Activated naive CD4-positive, alpha-beta T cell treated with anti-CD3 and anti-CD28 coated beads for 36 hours (primary cell): ENCODE measurements around the gene S100A5. TPM values are rescaled to one million over a fixed set of nuclear protein-coding genes. Genes with fewer than 3 reads are reported as not detected.

Experiments used
- CTCF ChIA-PET: fragments of 350-600 bp; sonication (Branson Sonifier 250); formaldehyde crosslinking; loops from one replicate; lab custom pipeline; 2021; ENCODE audit warnings: antibody characterized with exemption; lab: Charles Lee
- DNase-seq: peaks from one replicate; pipeline ENCODE4 v3.0.0-alpha.2; 2020
- H3K27ac Mint-ChIP-seq: one replicate; pipeline ENCODE4 v1.8.0; 2021; ENCODE audit warnings: mild to moderate bottlenecking, mixed read lengths
- H3K27me3 Mint-ChIP-seq: one replicate; pipeline ENCODE4 v1.8.0; 2021; ENCODE audit warnings: low read depth, mixed read lengths
- H3K36me3 Mint-ChIP-seq: one replicate; pipeline ENCODE4 v1.8.0; 2021; ENCODE audit warnings: low read depth, mixed read lengths
- H3K4me1 Mint-ChIP-seq: one replicate; pipeline ENCODE4 v1.8.0; 2021; ENCODE audit warnings: low read depth, mixed read lengths
- H3K4me3 Mint-ChIP-seq: one replicate; pipeline ENCODE4 v1.8.0; 2021; ENCODE audit warnings: mild to moderate bottlenecking, moderate library complexity, mixed read lengths
- H3K9me3 Mint-ChIP-seq: one replicate; pipeline ENCODE4 v1.8.0; 2021; ENCODE audit warnings: mixed read lengths
- intact Hi-C: fragments of 100-400 bp; cut with micrococcal nuclease; formaldehyde crosslinking; loops from one replicate; pipeline ENCODE4 v1.15.1; 2023
- total RNA-seq, 2 experiments: library from RNA; stranded (reverse); gene quantifications; one replicate each; pipeline ENCODE4 v1.2.3, GENCODE V29; 2021

S100A5 gene
- total RNA-seq, 2 experiments from 2014 or later = 0.89 to 0.93 TPM

- H3K4me3 Mint-ChIP-seq = peak overlapping the region; percentile 86
- no peaks in the 10 kb centered on the region for H3K27me3 Mint-ChIP-seq
- peaks cover 7% of the 10 kb centered on the region for H3K36me3 Mint-ChIP-seq
- intact Hi-C loops = loop anchor here (1.0 to 10.0 kb wide), 3 partner anchors 98 to 619 kb away; partner anchors contain the start of genes CHTOP, CREB3L4, NUP210L and SLC39A1
- H3K9me3 Mint-ChIP-seq = no peaks in the 10 kb centered on the region
- peak overlapping the region; percentile 94 for H3K27ac Mint-ChIP-seq
- peaks cover 70% of the 10 kb centered on the region for H3K4me1 Mint-ChIP-seq
- CTCF ChIA-PET = interaction anchor here (0.9 to 6.4 kb wide), 6 partner anchors 8 to 35 kb away, joined by 3 to 207 read pairs (median 10); partner anchors contain the start of gene S100A4
- peak; percentile 85 for DNase-seq
These were observed 4.6 kb downstream of the S100A5 start for GRCh38 chr1:153536012-153536670.

DNA sequence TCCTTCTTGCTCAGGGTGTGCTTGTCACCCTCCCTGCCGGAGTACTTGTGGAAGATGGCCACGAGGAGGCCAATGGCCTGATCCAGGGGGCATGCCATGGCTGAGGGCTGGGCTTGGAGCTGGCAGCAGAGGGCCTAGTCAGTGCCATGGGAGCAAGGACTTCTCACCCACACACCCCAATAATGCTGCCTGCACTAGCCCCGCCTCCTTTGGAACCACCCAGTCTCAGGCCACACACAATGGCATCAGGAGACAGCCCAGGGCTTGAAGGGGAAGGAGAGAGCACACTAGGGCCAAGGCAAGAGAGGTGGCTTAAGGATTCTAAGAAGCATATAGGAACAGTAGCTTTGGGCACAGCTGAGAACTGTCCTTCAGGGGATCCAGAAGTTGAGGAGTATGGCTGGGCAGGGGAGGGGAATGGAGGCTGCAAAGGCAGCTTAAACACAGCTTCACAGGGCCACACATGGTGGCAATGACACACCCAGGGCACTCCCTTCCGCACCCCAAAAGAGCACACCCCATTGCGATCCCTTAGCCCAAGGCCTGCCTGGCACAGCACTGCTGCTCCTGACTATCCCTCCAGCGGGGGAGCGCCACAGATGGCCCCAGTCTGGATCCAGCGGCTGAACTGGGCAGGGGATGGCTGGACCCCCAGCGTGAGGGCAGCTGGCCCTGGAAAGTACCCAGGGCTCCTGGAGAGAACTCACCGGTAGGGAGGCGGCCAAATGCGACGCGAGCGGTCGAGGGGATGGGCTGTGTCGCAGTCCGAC, 5.3 kb downstream of the S100A5 start, which contains the start of gene S100A6:
TSS of gene S100A6 (minus strand) at position 750 of the 770 bp plus-strand sequence. CDS start at position 98, 652 bp downstream.
- DNase-seq = peak; percentile 66
- peak within 1 kb of the TSS; percentile 86 for H3K4me3 Mint-ChIP-seq
- H3K4me1 Mint-ChIP-seq = peaks cover 68% of the 10 kb centered on the region
- H3K36me3 Mint-ChIP-seq = peaks cover 7% of the 10 kb centered on the region
- peak within 1 kb of the TSS; percentile 94 for H3K27ac Mint-ChIP-seq
- H3K9me3 Mint-ChIP-seq = no peaks in the 10 kb centered on the region
- CTCF ChIA-PET = interaction anchor here (0.8 to 6.4 kb wide), 8 partner anchors 9 to 35 kb away, joined by 3 to 207 read pairs (median 7); partner anchors contain the start of gene S100A4
- intact Hi-C loops = loop anchor here (1.0 to 10.0 kb wide), 3 partner anchors 99 to 619 kb away; partner anchors contain the start of genes CHTOP, CREB3L4, NUP210L and SLC39A1
- H3K27me3 Mint-ChIP-seq = no peaks in the 10 kb centered on the region

DNA sequence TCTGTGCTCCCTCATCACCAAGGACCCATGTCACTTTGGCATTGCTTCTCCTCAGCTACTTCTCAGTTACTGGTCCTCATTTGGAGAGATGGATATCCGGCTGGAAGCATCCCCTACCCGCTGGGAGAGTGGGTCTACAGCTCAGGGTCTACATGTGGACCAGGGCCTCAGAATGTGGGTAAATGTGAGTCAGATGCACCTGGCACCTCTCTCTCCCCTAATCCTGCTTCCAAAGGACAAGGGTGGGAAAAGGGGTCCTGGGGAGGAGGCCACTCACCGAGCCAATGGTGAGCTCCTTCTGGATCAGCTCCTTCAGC, 5.9 kb downstream of the S100A5 start:
- H3K9me3 Mint-ChIP-seq = no peaks in the 10 kb centered on the region
- H3K4me1 Mint-ChIP-seq = peaks cover 64% of the 10 kb centered on the region
- CTCF ChIA-PET = interaction anchor here (0.8 to 6.4 kb wide), 8 partner anchors 9 to 36 kb away, joined by 3 to 207 read pairs (median 7); partner anchors contain the start of gene S100A4
- peak overlapping the region; percentile 94 for H3K27ac Mint-ChIP-seq
- intact Hi-C loops = loop anchor here (10.0 kb wide), 2 partner anchors 430 to 620 kb away; partner anchors contain the start of genes CREB3L4, NUP210L and SLC39A1
- peaks cover 7% of the 10 kb centered on the region for H3K36me3 Mint-ChIP-seq
- H3K27me3 Mint-ChIP-seq = no peaks in the 10 kb centered on the region
- DNase-seq = no peak
- peak overlapping the region; percentile 86 for H3K4me3 Mint-ChIP-seq

DNA sequence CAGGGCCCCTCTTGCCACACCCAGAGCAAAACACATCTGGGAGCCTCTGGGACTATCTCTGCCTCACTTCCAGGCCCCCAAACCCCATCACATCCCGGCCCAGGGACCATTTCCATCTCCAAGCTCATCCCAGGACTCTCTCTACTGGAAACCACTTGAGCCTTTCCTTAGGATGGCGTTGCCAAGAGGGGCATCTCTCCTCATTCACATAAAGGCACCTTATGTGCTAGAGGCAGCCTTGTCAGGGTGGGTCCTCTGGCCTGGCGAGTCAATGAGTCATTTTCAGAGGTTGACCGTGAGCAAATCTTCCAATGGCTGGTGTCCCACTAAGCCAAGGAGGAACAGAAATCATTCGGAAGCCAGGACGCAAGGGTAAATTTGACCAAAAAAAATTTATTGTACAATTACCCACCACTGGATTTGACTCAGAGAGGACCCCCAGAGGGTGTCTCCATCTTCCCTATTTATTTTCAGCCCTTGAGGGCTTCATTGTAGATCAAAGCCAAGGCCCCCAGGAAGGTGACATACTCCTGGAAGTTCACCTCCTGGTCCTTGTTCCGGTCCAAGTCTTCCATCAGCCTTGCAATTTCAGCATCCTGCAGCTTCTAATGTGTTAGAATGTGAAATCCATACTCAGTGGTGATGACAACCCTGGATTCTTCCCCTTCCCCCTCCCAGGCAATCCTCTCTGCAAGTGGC, 6.4 kb downstream of the S100A5 start:
- peak overlapping the region; percentile 96 for H3K27ac Mint-ChIP-seq
- H3K27me3 Mint-ChIP-seq = no peaks in the 10 kb centered on the region
- H3K4me3 Mint-ChIP-seq = peak overlapping the region; percentile 86
- CTCF ChIA-PET = interaction anchor here (1.1 to 6.4 kb wide), 8 partner anchors 10 to 137 kb away, joined by 3 to 207 read pairs (median 11); partner anchors contain the start of gene S100A4
- no peaks in the 10 kb centered on the region for H3K9me3 Mint-ChIP-seq
- intact Hi-C loops = loop anchor here (10.0 kb wide), 2 partner anchors 430 to 620 kb away; partner anchors contain the start of genes CREB3L4, NUP210L and SLC39A1
- peaks cover 7% of the 10 kb centered on the region for H3K36me3 Mint-ChIP-seq
- H3K4me1 Mint-ChIP-seq = peaks cover 59% of the 10 kb centered on the region
- DNase-seq = no peak

DNA sequence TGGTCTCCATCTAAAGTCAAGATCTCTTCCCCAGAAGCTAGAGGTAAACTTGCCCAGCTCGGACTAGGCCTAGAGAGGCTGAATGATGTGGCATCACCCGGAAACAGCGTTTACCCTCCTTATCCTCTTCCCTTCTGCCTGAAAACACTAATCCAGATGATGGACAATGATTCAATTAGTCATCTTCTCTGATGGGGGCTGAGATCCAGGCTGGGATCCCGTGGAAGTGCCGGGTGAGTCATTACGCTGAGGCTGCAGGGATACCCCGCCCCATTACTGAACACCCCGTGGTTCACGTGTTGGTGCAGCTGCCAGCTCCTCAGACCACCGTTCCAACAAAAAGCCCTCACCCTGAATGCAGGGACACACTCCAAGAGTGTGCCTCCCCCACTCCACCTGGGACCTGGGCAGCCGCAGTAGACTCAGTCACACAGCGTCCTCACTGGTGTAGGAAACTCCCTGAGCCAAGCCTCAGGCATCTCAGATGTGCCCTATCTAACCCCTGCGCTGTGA, 7.0 kb downstream of the S100A5 start:
- intact Hi-C loops = loop anchor here (1.0 to 10.0 kb wide), 5 partner anchors 12 to 621 kb away; partner anchors contain the start of genes CREB3L4, NUP210L, S100A4 and SLC39A1
- no peaks in the 10 kb centered on the region for H3K9me3 Mint-ChIP-seq
- CTCF ChIA-PET = interaction anchor here (0.6 to 6.4 kb wide), 22 partner anchors 8 to 600 kb away, joined by 3 to 207 read pairs (median 8); partner anchors contain the start of genes CHTOP, S100A2, S100A4 and S100A5
- peak overlapping the region; percentile 51 for H3K4me3 Mint-ChIP-seq
- peaks cover 7% of the 10 kb centered on the region for H3K36me3 Mint-ChIP-seq
- peak overlapping the region; percentile 96 for H3K27ac Mint-ChIP-seq
- DNase-seq = no peak
- peaks cover 56% of the 10 kb centered on the region for H3K4me1 Mint-ChIP-seq
- H3K27me3 Mint-ChIP-seq = no peaks in the 10 kb centered on the region

DNA sequence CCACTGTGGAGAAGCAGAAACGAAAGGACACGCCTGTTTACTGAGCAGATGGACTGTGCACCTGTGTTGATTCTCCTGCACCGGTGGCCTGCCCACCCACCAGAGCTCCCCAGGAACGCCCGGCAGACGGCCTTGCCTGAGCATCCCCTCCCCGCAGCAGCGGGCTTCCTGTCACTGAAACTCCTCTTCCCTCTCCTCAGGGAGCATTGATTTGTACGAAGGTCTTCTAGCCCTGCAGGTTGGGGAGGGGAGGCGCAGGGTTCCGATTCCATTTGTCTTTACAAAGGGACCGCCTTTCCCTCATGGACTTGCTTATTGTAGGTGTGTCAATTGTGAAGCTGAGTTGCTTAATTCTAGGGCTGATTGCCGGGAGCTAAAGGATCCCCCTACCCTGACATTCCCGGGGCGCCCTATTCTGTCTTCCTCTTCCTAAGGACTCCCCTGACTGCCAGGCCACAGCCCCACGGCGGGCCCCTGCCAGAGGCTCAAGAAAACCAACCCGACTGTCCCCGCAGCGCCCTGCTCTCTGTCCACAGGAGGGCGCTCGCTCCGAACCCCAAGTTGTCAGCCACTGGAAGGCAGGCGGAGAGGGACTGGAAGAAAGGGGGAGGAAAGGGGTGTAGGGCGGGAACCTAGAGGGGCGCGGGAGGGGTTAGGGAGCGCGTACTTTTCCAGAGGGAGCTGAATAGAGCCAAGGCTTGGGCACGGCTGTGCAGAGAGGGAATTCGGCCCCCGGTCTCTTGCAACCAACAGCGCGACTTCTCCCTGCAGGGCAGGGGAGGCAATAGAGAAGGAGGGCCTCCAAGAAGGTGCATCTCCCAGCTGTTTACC, 7.8 kb downstream of the S100A5 start:
- intact Hi-C loops = loop anchor here (1.0 to 10.0 kb wide), 7 partner anchors 12 to 622 kb away; partner anchors contain the start of genes CREB3L4, NUP210L, S100A4 and SLC39A1
- no peaks in the 10 kb centered on the region for H3K27me3 Mint-ChIP-seq
- peaks cover 7% of the 10 kb centered on the region for H3K36me3 Mint-ChIP-seq
- H3K27ac Mint-ChIP-seq = peak overlapping the region; percentile 96
- peak; percentile 90 for DNase-seq
- peaks cover 54% of the 10 kb centered on the region for H3K4me1 Mint-ChIP-seq
- no peaks in the 10 kb centered on the region for H3K9me3 Mint-ChIP-seq
- CTCF ChIA-PET = interaction anchor here (0.6 to 6.4 kb wide), 27 partner anchors 8 to 601 kb away, joined by 3 to 207 read pairs (median 5); partner anchors contain the start of genes CHTOP, S100A2, S100A4 and S100A5
- peak overlapping the region; percentile 51 for H3K4me3 Mint-ChIP-seq

- Mint-ChIP-seq H3K27ac (peak overlapping the region; percentile 96), H3K27me3 (no peaks in the 10 kb centered on the region), H3K4me1 (peaks cover 54% of the 10 kb centered on the region), H3K9me3 (no peaks in the 10 kb centered on the region), H3K36me3 (peaks cover 7% of the 10 kb centered on the region), H3K4me3 (peak overlapping the region; percentile 51)
- intact Hi-C loops = loop anchor here (1.0 to 10.0 kb wide), 4 partner anchors 21 to 623 kb away; partner anchors contain the start of genes CREB3L4, NUP210L and SLC39A1
- CTCF ChIA-PET = interaction anchor here (0.6 to 6.4 kb wide), 22 partner anchors 9 to 265 kb away, joined by 3 to 207 read pairs (median 5); partner anchors contain the start of genes CHTOP, ILF2, S100A2 and S100A4
- DNase-seq = peak; percentile 78
These were observed 8.6 kb downstream of the S100A5 start for GRCh38 chr1:153532181-153532580.

DNA sequence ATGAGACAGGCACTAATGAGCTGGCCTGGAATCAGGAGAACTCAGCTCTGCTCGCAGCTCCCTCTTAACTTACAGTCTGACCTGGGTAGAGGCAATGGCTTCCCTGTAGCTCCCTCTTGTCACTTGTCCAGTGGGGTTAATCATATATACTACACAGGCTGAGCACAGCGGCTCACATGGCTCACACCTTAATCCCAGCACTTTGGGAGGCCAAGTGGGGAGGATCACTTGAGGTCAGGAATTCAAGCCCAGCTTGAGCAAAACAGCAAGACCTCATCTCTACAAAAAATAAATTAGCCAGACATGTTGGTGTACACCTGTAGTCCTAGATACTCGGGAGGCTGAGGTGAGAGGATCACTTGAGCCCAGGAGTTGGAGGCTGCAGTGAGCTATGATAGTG, 9.1 kb downstream of the S100A5 start:
- Mint-ChIP-seq H3K4me1 (peaks cover 51% of the 10 kb centered on the region), H3K4me3 (no peak overlapping the region), H3K9me3 (no peaks in the 10 kb centered on the region), H3K36me3 (peaks cover 7% of the 10 kb centered on the region), H3K27ac (peak overlapping the region; percentile 96), H3K27me3 (no peaks in the 10 kb centered on the region)
- no peak for DNase-seq
- CTCF ChIA-PET = interaction anchor here (0.8 to 6.4 kb wide), 15 partner anchors 9 to 265 kb away, joined by 3 to 207 read pairs (median 9); partner anchors contain the start of genes CHTOP, ILF2, S100A2 and S100A4
- intact Hi-C loops = loop anchor here (1.0 to 10.0 kb wide), 4 partner anchors 20 to 623 kb away; partner anchors contain the start of genes CREB3L4, NUP210L and SLC39A1

DNA sequence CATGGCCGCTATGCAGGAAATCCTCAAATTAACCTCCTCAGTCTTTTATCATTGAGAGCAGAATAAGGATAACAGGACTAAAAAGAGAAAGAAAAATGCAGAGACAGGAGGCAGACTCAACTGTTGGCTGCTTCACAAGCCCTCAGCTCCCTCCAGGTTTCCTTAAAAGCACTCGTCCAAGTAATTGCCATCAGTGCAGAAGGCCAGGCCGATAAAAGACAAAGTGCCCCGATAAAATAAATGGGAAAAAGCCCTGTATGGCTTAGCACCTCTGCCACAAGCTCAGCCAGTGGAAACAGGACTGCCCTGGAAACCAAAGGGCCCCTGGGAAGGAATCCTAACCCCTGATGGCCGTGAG, 13.1 kb downstream of the S100A5 start:
- intact Hi-C loops = no loop called here
- Mint-ChIP-seq H3K4me3 (no peak overlapping the region), H3K9me3 (no peaks in the 10 kb centered on the region), H3K27ac (no peak overlapping the region), H3K4me1 (peaks cover 20% of the 10 kb centered on the region), H3K27me3 (no peaks in the 10 kb centered on the region), H3K36me3 (no peaks in the 10 kb centered on the region)
- DNase-seq = no peak
- CTCF ChIA-PET = interaction anchor here (0.9 to 1.5 kb wide), 3 partner anchors 16 to 41 kb away, joined by 3 to 5 read pairs (median 4); no protein-coding TSS in a partner anchor

- H3K27me3 Mint-ChIP-seq = no peaks in the 10 kb centered on the region
- no peaks in the 10 kb centered on the region for H3K36me3 Mint-ChIP-seq
- no peak overlapping the region for H3K27ac Mint-ChIP-seq
- intact Hi-C loops = no loop called here
- peaks cover 18% of the 10 kb centered on the region for H3K4me1 Mint-ChIP-seq
- CTCF ChIA-PET = interaction anchor here (0.9 to 1.0 kb wide), 2 partner anchors 16 to 41 kb away, joined by 4 to 5 read pairs; no protein-coding TSS in a partner anchor
- no peak for DNase-seq
- no peaks in the 10 kb centered on the region for H3K9me3 Mint-ChIP-seq
- no peak overlapping the region for H3K4me3 Mint-ChIP-seq
These were observed 13.6 kb downstream of the S100A5 start for GRCh38 chr1:153527023-153527682.
